HepG2 (cell line): ENCODE measurements around the gene HTRA2. TPM values are rescaled to one million over a fixed set of nuclear protein-coding genes. Genes with fewer than 3 reads are reported as not detected.

Experiments
- ARNT ChIP-seq: fragments of 450-650 bp; IDR thresholded peaks from 2 replicates; pipeline ENCODE4 v1.6.1; 2017
- DMAP1 ChIP-seq: IDR thresholded peaks from 2 replicates; pipeline ENCODE4 v1.6.1; 2016
- FOSL1 ChIP-seq: sonication (generic); formaldehyde crosslinking; IDR thresholded peaks from 2 replicates; pipeline ENCODE4 v1.9.0; 2021; ENCODE audit warnings: missing genetic modification reagents, borderline replicate concordance
- GATAD1 ChIP-seq: IDR thresholded peaks from 2 replicates; pipeline ENCODE4 v1.6.1; 2016; ENCODE audit warnings: missing genetic modification reagents, missing compliant biosample characterization
- ISX ChIP-seq: sonication (generic); formaldehyde crosslinking; conservative IDR thresholded peaks from 2 replicates; pipeline ENCODE4 v1.5.0; 2020; ENCODE audit warnings: missing genetic modification reagents
- LRRFIP1 ChIP-seq: sonication (generic); formaldehyde crosslinking; conservative IDR thresholded peaks from 2 replicates; pipeline ENCODE4 v1.4.0; 2020; ENCODE audit warnings: missing genetic modification reagents
- NR0B2 ChIP-seq: sonication (generic); formaldehyde crosslinking; IDR thresholded peaks from 2 replicates; pipeline ENCODE4 v1.4.0; 2020; ENCODE audit warnings: mild to moderate bottlenecking, missing genetic modification reagents
- RORA ChIP-seq: sonication (generic); formaldehyde crosslinking; IDR thresholded peaks from 2 replicates; pipeline ENCODE4 v1.5.0; 2020; ENCODE audit warnings: mild to moderate bottlenecking, missing genetic modification reagents, moderate library complexity
- ZBTB40 ChIP-seq, 2 experiments: fragments of 450-650 bp in 1 of 2; sonication (generic) in 1 of 2; formaldehyde crosslinking in 1 of 2; IDR thresholded peaks; 2 replicates each; pipeline versions ENCODE4 v1.6.1 to v1.8.0; 2016 to 2022; ENCODE audit warnings: antibody characterized with exemption in 1 of 2, mild to moderate bottlenecking in 1 of 2, missing genetic modification reagents in 1 of 2
- ZFP91 ChIP-seq: sonication (generic); formaldehyde crosslinking; IDR thresholded peaks from 2 replicates; pipeline ENCODE4 v1.9.0; 2022; ENCODE audit warnings: missing genetic modification reagents, mild to moderate bottlenecking, borderline replicate concordance
- ZNF512 ChIP-seq: sonication (generic); formaldehyde crosslinking; IDR thresholded peaks from 2 replicates; pipeline ENCODE4 v1.4.0; 2020; ENCODE audit warnings: mild to moderate bottlenecking, missing genetic modification reagents
- polyA plus RNA-seq, 8 experiments: library from polyadenylated mRNA; depleted of rRNA in 3 of 8; stranded (reverse) in 7 of 8; unstranded in 1 of 8; fragments of >200 nt; fragmentation: Illumina TruSeq in 4 of 8; extraction: Trizol in 4 of 8; gene quantifications; 2 replicates each; pipeline versions ENCODE4 v1.2.1 to v1.2.3, GENCODE V29; 2011 to 2016; ENCODE audit warnings: low read depth in 4 of 8, missing spikeins in 1 of 8, mixed read lengths in 1 of 8; ENCODE audit not compliant: insufficient read depth in 1 of 8
- total RNA-seq, 5 experiments: library from RNA; depleted of rRNA; stranded (reverse); fragments of >200 nt; fragmentation: Illumina TruSeq; extraction: Trizol; gene quantifications; 2 replicates each; pipeline ENCODE4 v1.2.3, GENCODE V29; 2016; ENCODE audit warnings: low read depth in 1 of 5

Gene HTRA2
- total and polyA plus RNA-seq, 2 of the 13 experiments (the other 11 are each of a cell fraction or from before 2014, with no cell fraction given), result 47.7 to 50.3 TPM

- peak; percentile 55 for TF ChIP-seq ZBTB40 (IDR thresholded peaks at IDR 0.05)
- peak; percentile 64; the same call in 1 of the 2 replicates for TF ChIP-seq ZBTB40 (CRISPR knock-in tag; IDR thresholded peaks at IDR 0.05)
- TF ChIP-seq ZNF512 (CRISPR knock-in tag), result no peak
- TF ChIP-seq GATAD1, result peak; percentile 99
- peak; percentile 88 for TF ChIP-seq NR0B2 (CRISPR knock-in tag)
- peak; percentile 92 for TF ChIP-seq ZFP91
- TF ChIP-seq FOSL1 (CRISPR knock-in tag), result no peak
- TF ChIP-seq LRRFIP1 (CRISPR knock-in tag), result no peak
- peak; percentile 90 for TF ChIP-seq DMAP1
- TF ChIP-seq ARNT, result no peak
- no peak for TF ChIP-seq ISX (CRISPR knock-in tag)
- no peak for TF ChIP-seq RORA (CRISPR knock-in tag)
Measured at GRCh38 chr2:74482801-74483674, 46.7 kb upstream of the HTRA2 start, which contains the start of the genes CCDC142 and TTC31 (continued).
